HG03342 (cell line): ENCODE results near the gene GRWD1.

ENCODE experiments used
- ATAC-seq: cut with Tn5 transposase; IDR thresholded peaks from one replicate; pipeline ENCODE4 v1.9.1; 2021; ENCODE audit warnings: mild to moderate bottlenecking, moderate library complexity; ENCODE audit not compliant: unreplicated experiment

GRWD1 gene

DNA sequence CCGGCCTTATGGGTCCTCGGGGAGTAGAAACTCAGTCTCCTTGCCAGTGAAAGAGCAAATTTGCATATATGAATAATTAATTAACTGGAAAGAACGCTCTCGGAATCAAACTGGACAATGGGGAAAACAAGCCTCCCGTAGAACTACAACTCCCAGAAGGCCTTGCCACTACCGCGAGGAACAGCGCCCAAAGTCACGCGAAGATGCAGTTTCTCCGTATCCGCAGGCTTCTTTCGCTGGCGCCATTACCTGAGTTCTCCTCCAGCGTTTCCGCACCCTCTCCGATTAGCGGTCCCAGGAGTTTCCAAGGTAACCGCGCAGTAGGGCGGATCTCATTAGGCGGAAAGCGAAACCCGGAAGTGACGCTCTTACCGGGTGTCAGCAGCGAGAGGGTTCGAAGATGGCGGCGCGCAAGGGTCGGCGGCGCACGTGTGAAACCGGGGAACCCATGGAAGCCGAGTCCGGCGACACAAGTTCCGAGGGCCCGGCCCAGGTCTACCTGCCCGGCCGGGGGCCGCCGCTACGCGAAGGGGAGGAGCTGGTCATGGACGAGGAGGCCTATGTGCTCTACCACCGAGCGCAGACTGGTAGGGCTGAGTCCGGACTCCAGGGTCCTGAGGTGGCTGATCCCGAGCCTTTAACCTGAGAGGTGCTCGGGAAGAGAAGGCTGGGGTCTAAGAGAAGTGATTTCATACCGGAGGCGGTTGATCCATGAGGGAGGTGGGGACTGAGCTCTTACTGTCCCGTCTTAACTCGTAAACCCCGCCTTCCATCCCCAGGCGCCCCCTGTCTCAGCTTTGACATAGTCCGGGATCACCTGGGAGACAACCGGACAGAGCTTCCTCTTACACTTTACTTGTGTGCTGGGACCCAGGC is at the start of gene GRWD1:
GRWD1 (plus strand) TSS at position 378 of the 876 bp plus-strand sequence; CDS start at position 401, 23 bp downstream.
- peak; percentile 85 for ATAC-seq

DNA sequence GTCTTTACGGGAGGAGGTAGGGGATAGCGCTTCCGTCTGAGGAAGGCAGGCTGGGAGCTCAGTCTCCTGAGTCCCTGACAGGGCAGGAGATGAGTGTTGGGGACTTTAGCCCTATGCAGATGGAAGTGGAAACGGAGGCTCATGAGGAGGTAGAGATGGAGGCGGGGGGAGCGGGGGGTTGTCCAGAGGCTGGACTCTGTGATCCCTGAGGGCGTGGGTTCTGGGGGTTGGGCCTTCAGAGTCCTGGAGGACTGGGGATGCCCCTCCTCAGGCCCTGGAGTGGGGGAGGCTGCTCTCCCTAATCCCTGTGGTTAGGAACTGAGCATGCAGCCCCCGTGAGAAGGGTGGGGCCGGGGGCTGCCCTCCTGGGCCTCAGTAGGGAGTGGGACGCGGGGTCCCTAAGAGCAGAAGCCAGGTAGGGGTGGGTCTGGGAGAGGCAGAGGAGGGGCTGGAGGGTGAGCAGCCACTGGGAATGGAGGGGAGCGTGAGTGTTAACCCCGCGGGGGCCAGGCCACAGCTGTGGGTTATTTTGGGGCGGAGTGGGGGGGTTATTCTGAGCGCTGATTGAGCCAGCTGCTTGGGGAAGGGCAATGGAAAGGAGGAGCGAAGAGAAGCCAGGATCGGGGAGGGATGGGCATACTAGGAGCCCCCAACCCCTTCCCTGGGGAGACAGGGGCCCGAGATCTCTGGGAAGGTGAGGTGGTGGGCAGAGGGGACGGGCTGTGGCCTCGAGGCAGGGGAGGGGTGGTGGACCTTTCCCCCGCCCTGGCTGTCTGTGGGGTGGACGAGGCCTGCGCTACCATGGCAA is 49.6 kb upstream of the GRWD1 start:
- no peak for ATAC-seq

DNA sequence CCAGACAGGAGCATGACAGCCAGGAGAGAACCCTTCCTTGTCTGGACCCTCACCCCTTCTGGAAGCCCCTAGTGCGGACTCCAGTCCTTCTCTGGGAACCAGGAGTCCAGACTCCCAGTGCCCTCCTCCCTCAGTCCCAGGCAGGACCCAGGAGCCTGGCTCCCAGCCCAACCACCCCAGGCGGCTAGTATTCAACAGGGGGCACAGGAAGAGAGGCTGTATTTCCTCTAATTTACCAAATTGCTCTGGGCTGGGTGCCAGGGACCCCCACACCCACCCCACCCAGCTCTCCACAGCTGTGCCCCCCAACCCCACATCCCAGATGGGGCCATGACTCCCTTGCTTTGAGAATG is 49.0 kb upstream of the GRWD1 start:
- ATAC-seq: no peak

DNA sequence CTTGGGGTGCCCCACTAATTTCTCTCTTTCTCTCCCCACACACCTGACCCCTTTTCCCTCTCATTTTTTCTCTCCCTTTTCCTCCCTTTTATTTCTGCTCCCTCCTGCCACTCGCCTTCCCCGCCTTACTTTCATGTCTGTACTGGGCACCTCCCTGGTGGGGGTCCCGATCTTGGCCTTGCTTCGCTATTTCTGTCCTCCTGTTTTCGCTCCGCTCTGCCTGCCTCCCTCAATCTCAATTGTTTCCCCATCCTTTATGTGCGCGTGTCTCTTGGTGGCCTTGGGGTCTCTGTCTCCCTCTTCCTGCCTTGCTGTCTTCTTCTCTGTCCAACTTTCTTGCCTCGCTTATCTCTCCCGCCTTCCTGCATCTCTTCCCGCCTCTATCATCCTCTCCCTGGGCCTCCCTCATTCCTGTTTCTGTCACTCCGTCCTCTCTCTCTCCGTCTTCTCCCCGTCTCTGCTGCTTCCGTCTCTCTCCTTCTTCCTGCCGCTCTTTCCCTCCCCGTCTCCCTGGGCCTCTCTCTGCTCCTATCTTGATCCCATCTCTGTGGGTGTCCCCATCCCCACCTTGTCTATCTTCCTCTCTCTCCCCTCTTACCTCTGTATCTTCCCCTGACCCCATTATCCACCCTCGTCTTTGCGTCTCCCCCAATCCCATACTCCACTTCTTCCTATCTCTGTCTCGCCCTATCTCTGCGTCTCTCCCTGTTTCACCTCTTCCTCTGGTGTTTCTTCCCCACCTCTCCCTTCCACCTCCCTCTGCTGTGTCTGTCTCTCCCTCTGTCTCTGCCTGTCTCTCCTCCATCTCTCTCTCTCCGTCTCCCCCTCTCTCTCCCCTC is 48.3 kb upstream of the GRWD1 start:
- no peak for ATAC-seq

DNA sequence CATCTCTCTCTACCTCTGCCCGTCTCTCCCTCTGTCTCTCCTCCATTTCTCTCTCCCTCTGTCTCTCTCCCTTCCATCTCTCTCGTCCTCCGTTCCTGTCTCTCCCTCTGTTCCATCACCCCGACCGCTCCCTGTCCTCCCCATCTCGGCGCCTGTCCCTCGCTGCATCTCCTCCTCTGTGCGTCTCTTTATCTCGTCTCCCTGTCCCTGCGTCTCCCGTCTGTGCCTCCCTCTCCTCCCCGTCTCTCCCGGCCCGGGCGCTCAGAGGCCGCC is 47.7 kb upstream of the GRWD1 start:
- no peak for ATAC-seq

DNA sequence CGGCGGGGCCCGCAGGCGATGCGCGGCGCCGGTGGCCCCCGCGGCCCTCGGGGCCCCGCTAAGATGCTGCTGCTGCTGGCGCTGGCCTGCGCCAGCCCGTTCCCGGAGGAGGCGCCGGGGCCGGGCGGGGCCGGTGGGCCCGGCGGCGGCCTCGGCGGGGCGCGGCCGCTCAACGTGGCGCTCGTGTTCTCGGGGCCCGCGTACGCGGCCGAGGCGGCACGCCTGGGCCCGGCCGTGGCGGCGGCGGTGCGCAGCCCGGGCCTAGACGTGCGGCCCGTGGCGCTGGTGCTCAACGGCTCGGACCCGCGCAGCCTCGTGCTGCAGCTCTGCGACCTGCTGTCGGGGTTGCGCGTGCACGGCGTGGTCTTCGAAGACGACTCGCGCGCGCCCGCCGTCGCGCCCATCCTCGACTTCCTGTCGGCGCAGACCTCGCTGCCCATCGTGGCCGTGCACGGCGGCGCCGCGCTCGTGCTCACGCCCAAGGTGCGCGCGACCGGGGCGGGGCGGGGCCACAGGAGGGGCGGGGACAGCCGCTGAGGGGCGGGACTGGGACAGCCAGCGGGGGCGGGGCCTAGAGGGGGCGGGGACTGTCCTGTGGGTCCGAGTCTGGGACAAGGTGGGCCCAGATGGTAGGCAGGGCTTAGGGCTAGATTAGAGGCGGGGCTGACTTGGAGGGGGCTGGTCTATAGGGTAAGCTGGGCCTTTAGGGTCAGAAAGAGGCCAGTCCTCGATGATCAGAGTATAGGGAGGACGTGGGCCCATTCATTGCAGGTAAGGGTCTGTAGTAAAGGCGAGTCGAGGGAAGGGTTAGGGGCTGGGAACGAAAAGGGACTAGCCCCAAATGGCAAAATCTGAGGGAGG is 47.2 kb upstream of the GRWD1 start:
- ATAC-seq: peak; percentile 58

DNA sequence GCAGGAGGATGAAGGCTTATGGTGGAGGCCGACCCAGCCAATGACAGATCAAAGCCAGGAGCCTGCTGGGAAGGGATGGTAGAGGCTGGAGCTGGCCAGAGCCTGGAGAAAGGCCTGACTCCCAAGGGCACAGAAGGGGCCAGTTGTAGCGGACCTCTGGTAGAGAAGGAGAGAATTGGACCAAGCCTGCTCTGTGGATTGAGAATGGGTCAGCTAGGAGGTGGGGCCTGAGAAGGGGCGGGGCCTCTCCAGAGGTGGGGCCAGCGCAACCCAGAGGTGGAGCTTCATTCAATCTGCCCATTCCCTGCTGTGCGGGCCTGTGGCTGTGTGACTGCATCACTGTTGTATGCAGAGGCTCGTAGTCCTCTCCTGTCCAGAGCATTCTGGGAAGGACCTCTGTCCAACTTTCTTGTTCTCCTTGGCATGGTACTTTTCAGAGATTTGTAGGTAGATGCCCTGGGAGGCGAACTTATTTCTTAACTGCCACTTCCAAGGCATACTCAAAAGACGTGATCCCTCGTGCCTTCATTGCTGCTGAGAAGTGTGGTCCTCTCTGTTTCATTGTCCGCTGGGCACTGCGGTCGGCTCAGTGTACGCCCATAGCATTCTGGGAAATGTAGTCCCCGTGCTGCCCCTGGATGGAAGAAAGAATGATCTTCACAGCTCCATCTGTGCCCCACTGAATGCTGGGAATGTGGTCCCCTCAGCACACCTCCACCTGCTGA is 45.6 kb upstream of the GRWD1 start:
- ATAC-seq: no peak

DNA sequence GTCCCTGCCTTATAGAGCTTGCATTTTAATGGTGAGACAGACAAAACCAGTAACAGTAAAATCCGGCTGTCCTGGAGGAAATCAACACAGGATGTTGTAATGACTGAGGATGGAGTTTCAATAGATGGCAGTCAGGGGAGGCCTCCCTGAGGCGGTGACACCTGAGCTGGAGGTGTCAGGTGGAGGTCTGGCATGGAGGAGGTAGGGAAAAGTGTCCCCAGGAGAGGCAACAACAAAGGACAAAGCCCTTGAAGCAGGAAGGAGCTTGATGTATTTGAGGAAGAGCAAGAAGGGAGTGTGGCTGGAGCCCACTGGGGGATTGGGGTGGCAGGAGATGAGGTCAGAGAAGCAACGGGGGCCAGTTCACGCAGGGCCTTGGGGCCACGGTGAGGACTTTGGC is 44.5 kb upstream of the GRWD1 start:
- no peak for ATAC-seq

DNA sequence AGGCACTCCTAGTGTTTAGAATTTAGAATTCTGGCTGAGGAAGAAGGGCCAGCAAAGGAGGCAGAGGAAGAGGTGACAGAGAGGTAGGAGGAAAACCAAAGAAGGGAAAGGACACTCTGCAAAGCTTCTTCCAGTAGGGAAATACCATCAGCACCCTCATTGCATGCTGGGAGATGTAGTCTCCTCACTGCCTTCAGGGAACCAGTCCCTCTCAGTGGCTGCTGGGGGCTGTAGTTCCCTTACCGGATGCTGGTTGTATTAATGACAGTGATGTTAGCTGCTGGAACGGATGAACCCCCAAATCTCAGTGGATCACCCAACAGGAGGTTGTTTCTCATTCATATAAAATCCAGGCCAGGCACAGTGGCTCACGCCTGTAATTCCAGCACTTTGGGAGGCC is 42.2 kb upstream of the GRWD1 start:
- ATAC-seq: peak; percentile 48

DNA sequence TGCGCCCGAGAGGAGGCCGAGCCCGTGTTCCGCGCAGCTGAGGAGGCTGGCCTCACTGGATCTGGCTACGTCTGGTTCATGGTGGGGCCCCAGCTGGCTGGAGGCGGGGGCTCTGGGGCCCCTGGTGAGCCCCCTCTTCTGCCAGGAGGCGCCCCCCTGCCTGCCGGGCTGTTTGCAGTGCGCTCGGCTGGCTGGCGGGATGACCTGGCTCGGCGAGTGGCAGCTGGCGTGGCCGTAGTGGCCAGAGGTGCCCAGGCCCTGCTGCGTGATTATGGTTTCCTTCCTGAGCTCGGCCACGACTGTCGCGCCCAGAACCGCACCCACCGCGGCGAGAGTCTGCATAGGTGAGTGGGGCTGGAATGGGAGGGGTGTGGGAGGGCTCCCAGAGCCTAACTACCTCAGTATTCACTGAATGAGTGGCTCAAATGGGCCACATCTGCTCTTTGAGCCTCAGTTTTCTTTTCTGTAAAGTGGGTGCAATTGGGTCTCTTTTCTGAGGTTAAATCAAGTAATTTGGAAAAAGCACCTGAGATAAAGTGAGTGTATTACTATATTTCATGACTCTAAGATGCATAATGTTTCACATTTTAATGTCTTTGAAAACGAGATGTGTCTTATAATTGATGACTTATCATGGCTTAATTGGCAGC is 40.6 kb upstream of the GRWD1 start:
- ATAC-seq: no peak

DNA sequence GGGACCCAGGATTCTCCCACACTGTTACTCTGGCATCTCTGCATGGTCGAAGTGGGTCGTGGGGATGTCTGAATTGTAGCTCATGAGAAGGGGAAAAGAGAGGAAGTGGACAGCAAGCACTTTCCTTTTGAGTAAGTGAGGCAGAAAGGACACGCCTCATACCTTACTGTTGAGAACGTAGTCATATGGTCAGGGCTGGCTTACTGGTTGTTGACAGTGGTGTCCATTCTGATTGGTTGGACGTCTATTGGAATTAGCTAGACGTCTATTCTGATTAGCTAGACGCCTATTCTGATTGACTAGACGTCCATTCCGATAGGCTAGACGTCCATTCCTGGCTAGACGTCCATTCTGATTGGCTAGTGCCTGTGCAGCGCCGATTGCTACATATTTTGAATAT is 39.9 kb upstream of the GRWD1 start:
- ATAC-seq: no peak

DNA sequence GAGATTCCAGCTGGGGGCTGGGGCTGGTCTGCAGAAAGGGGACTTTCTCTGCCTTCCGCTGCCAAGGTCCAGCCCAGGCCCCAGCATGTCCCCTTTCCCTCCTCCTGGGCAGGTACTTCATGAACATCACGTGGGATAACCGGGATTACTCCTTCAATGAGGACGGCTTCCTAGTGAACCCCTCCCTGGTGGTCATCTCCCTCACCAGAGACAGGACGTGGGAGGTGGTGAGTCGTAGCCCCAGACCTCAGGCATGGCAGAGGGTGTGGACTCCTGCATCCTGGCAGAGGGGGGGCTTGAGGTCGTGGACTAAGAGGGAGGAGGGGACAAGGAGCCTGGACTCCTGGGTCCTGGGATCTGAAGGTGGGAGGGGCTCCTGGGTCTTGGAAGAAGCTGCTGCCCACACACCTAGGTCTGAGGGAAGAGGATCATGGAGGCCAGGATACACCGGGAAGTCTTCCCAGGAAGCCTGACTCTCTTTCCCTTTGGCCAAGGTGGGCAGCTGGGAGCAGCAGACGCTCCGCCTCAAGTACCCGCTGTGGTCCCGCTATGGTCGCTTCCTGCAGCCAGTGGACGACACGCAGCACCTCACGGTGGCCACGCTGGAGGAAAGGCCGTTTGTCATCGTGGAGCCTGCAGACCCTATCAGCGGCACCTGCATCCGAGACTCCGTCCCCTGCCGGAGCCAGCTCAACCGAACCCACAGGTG is 31.8 kb upstream of the GRWD1 start:
- ATAC-seq: no peak

DNA sequence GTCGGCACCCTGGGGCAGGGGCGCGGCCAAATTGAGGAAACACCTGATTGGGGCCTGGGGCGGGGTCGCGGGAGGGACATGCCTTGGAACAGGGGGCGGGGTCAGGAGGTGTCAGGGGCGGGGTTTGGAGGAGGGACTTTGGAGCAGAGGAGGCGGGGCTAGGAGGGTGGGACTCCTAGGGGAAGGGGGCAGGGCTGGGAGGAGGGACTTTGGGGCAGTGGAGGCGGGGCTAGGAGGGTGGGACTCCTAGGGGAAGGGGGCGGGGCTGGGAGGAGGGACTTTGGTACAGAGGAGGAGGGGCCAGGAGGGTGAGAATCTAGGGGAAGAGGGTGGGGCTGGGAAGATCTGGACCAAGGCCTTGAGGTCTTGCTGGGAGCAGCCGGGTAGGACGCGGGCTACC is 30.4 kb upstream of the GRWD1 start:
- ATAC-seq: no peak

DNA sequence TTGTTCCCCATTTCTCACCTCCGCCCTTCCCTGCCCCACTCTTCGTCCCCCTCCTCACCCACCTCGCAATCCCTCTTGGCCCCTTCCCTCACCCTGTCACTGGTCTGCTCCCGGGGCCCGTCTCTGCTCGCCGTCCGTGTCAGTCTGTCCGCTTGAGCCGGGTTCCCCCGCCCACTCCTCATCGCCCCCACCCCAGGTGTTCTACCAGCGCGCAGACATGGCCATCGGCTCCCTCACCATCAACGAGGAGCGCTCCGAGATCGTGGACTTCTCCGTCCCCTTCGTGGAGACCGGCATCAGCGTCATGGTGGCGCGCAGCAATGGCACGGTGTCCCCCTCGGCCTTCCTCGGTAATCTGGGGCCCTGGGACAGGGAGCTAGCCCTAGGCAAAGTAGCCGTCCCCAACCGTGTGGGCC is 30.0 kb upstream of the GRWD1 start:
- no peak for ATAC-seq

DNA sequence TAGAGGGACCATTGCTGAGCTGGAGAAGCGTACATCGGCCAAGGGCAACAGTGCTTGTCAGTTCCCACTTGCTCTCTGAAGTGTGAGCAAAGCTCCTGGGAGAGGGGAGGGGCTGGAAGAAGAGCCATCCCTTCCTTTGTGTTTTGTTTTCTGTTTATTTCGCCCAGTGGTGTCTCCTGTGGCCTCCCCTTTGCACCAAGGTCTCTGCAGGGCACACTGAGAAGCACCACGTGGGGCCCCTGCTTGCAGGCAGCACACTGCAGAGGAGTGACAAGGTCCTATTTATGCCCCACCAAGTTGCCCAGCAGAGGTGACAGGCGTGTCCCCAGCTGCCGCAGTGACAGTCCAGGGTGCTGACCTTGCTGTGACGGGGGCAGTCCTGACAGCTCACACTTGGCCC is 28.4 kb upstream of the GRWD1 start:
- no peak for ATAC-seq

DNA sequence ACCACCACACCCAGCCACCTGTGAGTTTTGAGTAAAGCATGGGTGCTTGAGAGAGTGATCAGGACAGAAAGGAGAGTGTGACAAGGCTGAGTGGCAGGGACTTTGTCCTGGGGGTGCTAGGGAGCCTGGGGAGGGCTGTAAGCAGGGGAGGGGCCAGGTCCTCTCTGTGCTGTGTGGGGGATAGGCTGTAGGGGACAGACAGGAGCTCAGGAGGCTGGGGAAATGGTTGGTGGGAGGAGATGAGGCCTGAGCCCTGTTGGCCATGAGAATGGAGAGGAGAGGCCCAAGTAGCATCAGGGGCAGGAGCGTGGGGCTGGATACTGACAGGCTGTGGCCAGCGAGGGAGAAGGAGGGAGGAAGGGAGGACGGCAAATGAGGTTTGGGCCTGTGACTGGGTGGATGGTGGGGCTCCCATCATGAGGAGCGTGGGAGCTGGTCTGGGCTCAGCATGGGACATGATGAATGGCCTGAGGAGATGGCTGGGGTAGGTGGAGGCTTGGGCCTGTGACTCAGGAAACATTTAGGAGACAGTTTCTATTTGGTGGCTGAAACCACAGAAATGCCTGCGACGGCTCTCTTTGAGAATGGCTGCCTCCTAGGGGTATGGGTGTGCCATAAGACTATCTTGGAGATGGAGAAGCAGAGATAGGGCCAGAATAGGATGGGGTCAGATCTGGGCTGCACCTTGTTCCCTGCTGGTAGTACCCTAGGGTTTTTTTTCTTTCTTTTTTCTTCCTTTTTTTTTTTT is 27.3 kb upstream of the GRWD1 start:
- no peak for ATAC-seq

DNA sequence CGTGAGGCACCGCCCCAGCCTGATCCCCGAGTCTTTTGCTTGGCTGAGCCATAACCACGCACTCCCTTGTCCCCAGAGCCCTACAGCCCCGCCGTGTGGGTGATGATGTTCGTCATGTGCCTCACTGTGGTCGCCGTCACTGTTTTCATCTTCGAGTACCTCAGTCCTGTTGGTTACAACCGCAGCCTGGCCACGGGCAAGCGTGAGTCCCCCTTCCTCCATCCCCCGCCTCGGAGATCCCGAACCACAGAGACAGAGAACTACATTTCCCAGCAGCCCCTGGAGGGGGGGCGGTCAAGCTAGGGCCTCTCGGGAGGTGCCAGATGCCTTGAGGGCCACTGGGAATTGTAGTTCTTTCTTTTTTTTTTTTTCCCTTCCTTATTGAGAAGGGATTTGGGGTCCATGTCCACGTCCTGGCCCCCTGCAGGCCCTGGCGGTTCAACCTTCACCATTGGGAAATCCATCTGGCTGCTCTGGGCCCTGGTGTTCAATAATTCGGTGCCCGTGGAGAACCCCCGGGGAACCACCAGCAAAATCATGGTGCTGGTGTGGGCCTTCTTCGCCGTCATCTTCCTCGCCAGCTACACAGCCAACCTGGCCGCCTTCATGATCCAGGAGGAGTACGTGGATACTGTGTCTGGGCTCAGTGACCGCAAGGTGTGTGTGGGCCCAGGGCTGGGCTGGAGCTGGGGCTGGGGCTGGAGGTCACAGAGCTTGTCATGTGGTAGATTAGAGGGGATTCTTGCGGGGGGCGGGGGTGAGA is 26.4 kb upstream of the GRWD1 start:
- no peak for ATAC-seq
